ENCODE measurements around the gene WAPL. TPM values are rescaled to one million over a fixed set of nuclear protein-coding genes. Genes with fewer than 3 reads are reported as not detected.
"Not testable (repeated sequence)": the region's sequence is repeated elsewhere in the genome, so short reads cannot be mapped to it uniquely, and the experiment has no call there.

WAPL gene
- total RNA-seq, 6 experiments from 2014 or later: 13.4 to 21.3 (median 18.8) TPM

- intact Hi-C loops (cut with DNase I): loop anchor here in 1 of 2 donors (10.0 kb wide), 1 partner anchor 142 kb away; no protein-coding TSS in a partner anchor
- Histone ChIP-seq H3K36me3 (no peaks in the 10 kb centered on the region), H3K27me3 (no peaks in the 10 kb centered on the region), H3K27ac (peak overlapping the region in 2 of 3 donors; percentile 60 to 64), H3K4me3 (peak overlapping the region; percentile 42 to 59 (median 56)), H3K9me3 (no peaks in the 10 kb centered on the region), H3K4me1 (peaks cover 0 to 8% (median 0%) of the 10 kb centered on the region in 4 donors)
- DNase-seq: peak; percentile 57 to 74 (median 71)
- no peak for TF ChIP-seq POLR2A (IDR thresholded peaks at IDR 0.05)
- TF ChIP-seq, protein P1, sequence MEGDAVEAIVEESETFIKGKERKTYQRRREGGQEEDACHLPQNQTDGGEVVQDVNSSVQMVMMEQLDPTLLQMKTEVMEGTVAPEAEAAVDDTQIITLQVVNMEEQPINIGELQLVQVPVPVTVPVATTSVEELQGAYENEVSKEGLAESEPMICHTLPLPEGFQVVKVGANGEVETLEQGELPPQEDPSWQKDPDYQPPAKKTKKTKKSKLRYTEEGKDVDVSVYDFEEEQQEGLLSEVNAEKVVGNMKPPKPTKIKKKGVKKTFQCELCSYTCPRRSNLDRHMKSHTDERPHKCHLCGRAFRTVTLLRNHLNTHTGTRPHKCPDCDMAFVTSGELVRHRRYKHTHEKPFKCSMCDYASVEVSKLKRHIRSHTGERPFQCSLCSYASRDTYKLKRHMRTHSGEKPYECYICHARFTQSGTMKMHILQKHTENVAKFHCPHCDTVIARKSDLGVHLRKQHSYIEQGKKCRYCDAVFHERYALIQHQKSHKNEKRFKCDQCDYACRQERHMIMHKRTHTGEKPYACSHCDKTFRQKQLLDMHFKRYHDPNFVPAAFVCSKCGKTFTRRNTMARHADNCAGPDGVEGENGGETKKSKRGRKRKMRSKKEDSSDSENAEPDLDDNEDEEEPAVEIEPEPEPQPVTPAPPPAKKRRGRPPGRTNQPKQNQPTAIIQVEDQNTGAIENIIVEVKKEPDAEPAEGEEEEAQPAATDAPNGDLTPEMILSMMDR (IDR thresholded peaks at IDR 0.05): no peak
- peak; percentile 44 to 65 (median 62) for ATAC-seq
- WGBS (ENCODE audit: insufficient coverage, low coverage, low lambda C conversion rate, missing lambda C conversion rate): 27% methylated on average over 11 of the region's 40 CpGs
These were observed 14.8 kb upstream of the WAPL start for GRCh38 chr10:86536294-86536861.

- Histone ChIP-seq H3K4me3 (peak overlapping the region; percentile 42 to 59 (median 56)), H3K4me1 (peaks cover 0 to 8% (median 0%) of the 10 kb centered on the region in 4 donors), H3K27me3 (no peaks in the 10 kb centered on the region), H3K27ac (peak overlapping the region; percentile 60 to 64 (median 61)), H3K36me3 (no peaks in the 10 kb centered on the region), H3K9me3 (no peaks in the 10 kb centered on the region)
- TF ChIP-seq, protein P1 (IDR thresholded peaks at IDR 0.05): no peak
- peak; percentile 34 for TF ChIP-seq POLR2A (IDR thresholded peaks at IDR 0.05)
- WGBS (ENCODE audit: insufficient coverage, low coverage, low lambda C conversion rate, missing lambda C conversion rate): 18% methylated on average over 15 of the region's 47 CpGs
- ATAC-seq (peak; percentile 95 to 98 (median 96)), DNase-seq (peak; percentile 94 to 97 (median 96))
- intact Hi-C loops (cut with DNase I): loop anchor here in 1 of 2 donors (10.0 kb wide), 1 partner anchor 141 kb away; no protein-coding TSS in a partner anchor
These were observed 13.7 kb upstream of the WAPL start for GRCh38 chr10:86535132-86535882.

DNA sequence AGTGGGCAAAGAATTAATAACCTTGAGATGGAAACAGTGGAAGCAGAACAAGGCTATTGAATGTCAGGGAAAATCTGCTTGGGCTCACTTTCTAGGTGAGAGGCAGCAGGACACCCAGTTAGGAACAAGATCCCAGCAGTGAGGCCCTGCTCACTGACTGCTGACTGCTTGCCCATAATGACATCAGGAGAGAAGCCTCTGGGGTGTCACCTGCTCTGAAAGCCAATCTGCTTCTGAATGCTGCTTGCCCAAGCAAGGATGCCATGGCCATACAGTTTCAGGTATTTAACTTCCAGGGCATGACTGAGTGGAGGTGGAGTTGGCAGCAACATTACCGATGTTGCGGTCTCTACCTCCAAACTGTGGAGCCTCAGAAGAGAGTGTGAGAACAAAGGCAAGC is 11.7 kb upstream of the WAPL start:
- intact Hi-C loops (cut with DNase I): loop anchor here in 1 of 2 donors (10.0 kb wide), 1 partner anchor 139 kb away; no protein-coding TSS in a partner anchor
- no peak overlapping the region for H3K4me3 ChIP-seq
- no peak for ATAC-seq
- H3K27me3 ChIP-seq: no peaks in the 10 kb centered on the region
- TF ChIP-seq, protein P1 (IDR thresholded peaks at IDR 0.05): no peak
- H3K4me1 ChIP-seq: peaks cover 0 to 8% (median 0%) of the 10 kb centered on the region in 4 donors
- no CpG with 5 or more reads among the region's 2 CpGs for WGBS (ENCODE audit: insufficient coverage, low coverage, low lambda C conversion rate, missing lambda C conversion rate)
- H3K9me3 ChIP-seq: no peaks in the 10 kb centered on the region
- H3K36me3 ChIP-seq: no peaks in the 10 kb centered on the region
- H3K27ac ChIP-seq: no peak overlapping the region
- DNase-seq: no peak

GRCh38 chr10:86528736-86529135 is 7.1 kb upstream of the WAPL start:
- H3K36me3 ChIP-seq; ATAC-seq; H3K9me3 ChIP-seq; H3K27me3 ChIP-seq; DNase-seq; H3K4me1 ChIP-seq; intact Hi-C loops (cut with DNase I); H3K27ac ChIP-seq; H3K4me3 ChIP-seq: not testable (repeated sequence)
- whole genome bisulfite sequencing (ENCODE audit: insufficient coverage, low coverage, low lambda C conversion rate, missing lambda C conversion rate): 87% methylated on average over 3 of the region's 3 CpGs

DNA sequence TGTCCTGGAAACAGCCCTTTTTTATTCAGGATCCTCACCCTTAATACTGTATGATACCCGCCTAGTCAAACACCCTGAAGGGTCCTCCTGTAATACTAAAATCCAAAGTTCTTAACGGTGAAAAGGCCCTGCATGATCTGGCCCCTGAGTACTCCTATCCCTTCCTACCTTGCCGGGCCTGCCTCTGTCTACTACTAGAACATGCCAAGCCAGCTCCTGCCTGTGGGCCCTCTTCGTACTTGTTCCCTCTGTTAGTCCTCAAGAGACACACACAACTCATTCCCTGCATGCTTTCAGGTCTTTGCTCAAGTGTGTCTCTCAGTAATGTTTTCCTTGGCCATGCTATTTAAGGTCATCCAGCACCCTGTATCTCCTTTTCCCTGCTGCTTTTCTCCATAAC is 5.0 kb upstream of the WAPL start:
- no peak overlapping the region for H3K4me3 ChIP-seq
- intact Hi-C loops (cut with DNase I): no loop called here
- H3K27ac ChIP-seq: no peak overlapping the region
- no peaks in the 10 kb centered on the region for H3K9me3 ChIP-seq
- WGBS (ENCODE audit: insufficient coverage, low coverage, low lambda C conversion rate, missing lambda C conversion rate): 96% methylated on average over 4 of the region's 4 CpGs
- H3K27me3 ChIP-seq: no peaks in the 10 kb centered on the region
- H3K36me3 ChIP-seq: no peaks in the 10 kb centered on the region
- peaks cover 0 to 10% (median 3%) of the 10 kb centered on the region in 4 donors for H3K4me1 ChIP-seq
- ATAC-seq (no peak), DNase-seq (no peak)
- TF ChIP-seq, protein P1 (IDR thresholded peaks at IDR 0.05): no peak
- TF ChIP-seq POLR2A (IDR thresholded peaks at IDR 0.05): no peak

DNA sequence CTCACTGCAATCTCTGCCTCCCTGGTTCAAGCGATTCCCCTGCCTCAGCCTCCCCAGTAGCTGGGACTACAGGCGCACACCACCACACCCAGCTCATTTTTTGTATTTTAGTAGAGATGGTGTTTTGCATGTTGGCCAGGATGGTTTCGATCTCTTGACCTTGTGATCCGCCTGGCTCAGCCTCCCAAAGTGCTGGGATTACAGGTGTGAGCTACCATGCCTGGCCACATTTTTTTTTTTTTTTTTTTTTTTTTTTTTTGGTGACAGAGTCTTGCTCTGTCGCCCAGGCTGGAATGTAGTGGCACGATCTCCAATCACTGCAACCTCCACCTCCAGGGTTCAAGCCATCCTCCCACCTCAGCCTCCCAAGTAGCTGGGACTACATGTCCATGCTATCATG is 4.1 kb upstream of the WAPL start:
- intact Hi-C loops (cut with DNase I); H3K9me3 ChIP-seq; H3K27me3 ChIP-seq; H3K36me3 ChIP-seq; ATAC-seq; DNase-seq; H3K27ac ChIP-seq; H3K4me3 ChIP-seq: not testable (repeated sequence)
- H3K4me1 ChIP-seq: peaks cover 0 to 10% (median 3%) of the 10 kb centered on the region in 4 donors
- WGBS (ENCODE audit: insufficient coverage, low coverage, low lambda C conversion rate, missing lambda C conversion rate): no CpG with 5 or more reads among the region's 6 CpGs

All from right lobe of liver (tissue), 6 donors.